Testis (tissue), 3 donors: ENCODE results near the gene REL. TPM values are rescaled to one million over a fixed set of nuclear protein-coding genes. Genes with fewer than 3 reads are reported as not detected.

Experiments used
- DNase-seq: peaks from one replicate; pipeline ENCODE4 v3.0.0-alpha.2; 2019
- H3K27ac ChIP-seq, 2 donors: fragments of 200-600 bp; sonication (generic); one replicate each; pipeline ENCODE4 v1.5.1; 2019
- H3K27me3 ChIP-seq: fragments of 200-600 bp; sonication (generic); one replicate; pipeline ENCODE4 v1.5.1; 2019
- H3K36me3 ChIP-seq: fragments of 200-600 bp; sonication (generic); one replicate; pipeline ENCODE4 v1.5.1; 2017; ENCODE audit warnings: low read depth; ENCODE audit errors: missing control alignments
- H3K4me1 ChIP-seq: fragments of 200-600 bp; sonication (generic); one replicate; pipeline ENCODE4 v1.5.1; 2019
- H3K4me3 ChIP-seq, 2 donors: fragments of 200-600 bp; sonication (generic); one replicate each; pipeline ENCODE4 v1.5.1; 2017 to 2019
- H3K9me3 ChIP-seq: fragments of 200-600 bp; sonication (generic); one replicate; pipeline ENCODE4 v1.5.1; 2017
- CTCF ChIP-seq, 3 experiments: fragments of 450-650 bp in 2 of 3; fragments of 200-600 bp in 1 of 3; sonication (generic) in 1 of 3; IDR thresholded peaks; one replicate each; pipeline ENCODE4 v1.5.1; 2016 to 2019; ENCODE audit warnings: antibody characterized with exemption in 3 of 3, mild to moderate bottlenecking in 2 of 3, moderate library complexity in 1 of 3
- POLR2A ChIP-seq: fragments of 450-650 bp; IDR thresholded peaks from one replicate; pipeline ENCODE4 v1.6.1; 2017; ENCODE audit warnings: antibody characterized with exemption, mild to moderate bottlenecking, moderate library complexity
- WGBS, 2 donors: methylation state at CpG; one replicate each; pipeline ENCODE4 v1.1.5; 2018; 5-methylcytosine and 5-hydroxymethylcytosine counted together
- intact Hi-C: fragments of 100-400 bp; cut with DNase I; formaldehyde crosslinking; loops from one replicate; pipeline ENCODE4 v1.15.1; 2023; ENCODE audit warnings: low total_unique reads
- polyA plus RNA-seq: library from polyadenylated mRNA; stranded (reverse); fragments of 350-450 nt; fragmentation: Illumina TruSeq; extraction: RNeasy Lipid Tissue Mini Kit (QIAGEN cat#74804); gene quantifications from one replicate; pipeline ENCODE4 v1.2.3, GENCODE V29; 2014; ENCODE audit warnings: low read depth, low replicate concordance; ENCODE audit not compliant: insufficient read depth
- small RNA-seq, 2 donors: library from RNA; depleted of rRNA; stranded (forward); fragments of <200 nt; gene quantifications; one replicate each; pipeline ENCODE3, GENCODE V24; 2016
- total RNA-seq, 2 donors: library from RNA; depleted of rRNA; stranded (reverse); fragments of >200 nt; gene quantifications; one replicate each; pipeline ENCODE4 v1.2.3, GENCODE V29; 2016

The REL gene
- total and polyA plus RNA-seq, 3 donors from 2014 or later, result 4.3 to 33.7 (median 30.5) TPM

DNA sequence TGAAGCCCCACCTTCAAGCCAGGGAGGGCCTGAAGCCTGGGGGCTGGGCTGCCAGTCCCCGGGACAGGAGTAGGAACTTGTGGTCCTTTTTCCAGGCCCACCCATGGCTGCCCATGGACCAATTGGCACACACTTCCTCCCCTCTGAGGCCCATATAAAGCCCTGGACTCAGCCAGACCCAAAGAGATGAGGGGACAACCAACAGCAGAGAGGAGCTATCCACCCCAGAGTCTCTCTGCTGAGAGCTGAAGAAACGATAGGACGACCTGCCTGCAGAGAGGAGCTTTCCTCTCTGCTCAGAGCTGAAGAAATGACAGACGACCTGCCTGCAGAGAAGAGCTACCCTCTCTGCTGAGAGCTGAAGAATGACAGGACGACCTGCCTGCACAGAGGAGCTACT is 92.3 kb downstream of the REL start:
- H3K36me3 ChIP-seq, result no peaks in the 10 kb centered on the region
- intact Hi-C loops, result no loop called here
- 49 to 60% methylated on average over 5 of the region's 5 CpGs for WGBS, 2 donors
- H3K9me3 ChIP-seq, result no peaks in the 10 kb centered on the region
- H3K27ac ChIP-seq, result no peak overlapping the region
- H3K4me3 ChIP-seq, result no peak overlapping the region
- no peaks in the 10 kb centered on the region for H3K4me1 ChIP-seq
- DNase-seq, result no peak
- H3K27me3 ChIP-seq, result no peaks in the 10 kb centered on the region
- TF ChIP-seq POLR2A, result no peak
- no peak for TF ChIP-seq CTCF (IDR thresholded peaks at IDR 0.05)

DNA sequence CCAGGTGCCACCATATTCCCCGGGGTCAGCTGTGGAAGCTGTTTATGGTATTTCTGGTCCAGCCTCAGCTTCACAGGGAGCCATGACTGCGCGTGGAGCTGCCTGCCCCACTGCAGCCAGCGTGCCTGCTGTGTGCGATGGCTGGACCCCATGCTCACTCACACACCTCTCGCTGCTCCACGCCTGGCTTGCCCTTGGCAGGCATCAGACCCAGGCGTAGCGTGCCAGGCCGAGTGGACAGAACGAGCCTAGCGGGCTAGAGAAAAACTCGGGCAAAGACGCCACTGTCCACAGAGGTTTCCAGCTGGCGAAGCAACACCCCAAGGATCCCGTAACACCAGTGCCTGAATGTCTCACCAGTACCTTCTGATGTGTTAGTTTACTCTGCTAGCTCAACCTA is 93.3 kb downstream of the REL start:
- no peaks in the 10 kb centered on the region for H3K27me3 ChIP-seq
- no peaks in the 10 kb centered on the region for H3K9me3 ChIP-seq
- no peaks in the 10 kb centered on the region for H3K36me3 ChIP-seq
- no peak overlapping the region for H3K4me3 ChIP-seq
- 79 to 81% methylated on average over 11 to 16 of the region's 16 CpGs for WGBS, 2 donors
- DNase-seq, result no peak
- H3K27ac ChIP-seq, result no peak overlapping the region
- intact Hi-C loops, result no loop called here
- no peak for TF ChIP-seq CTCF (IDR thresholded peaks at IDR 0.05)
- H3K4me1 ChIP-seq, result no peaks in the 10 kb centered on the region

Small RNA genes lying within 50 kb of the gene (small RNA-seq; reads per million reads assigned to genes)
- gene RN7SL632P (0 reads per million in 2 donors), gene RNU4-51P (0 reads per million in 2 donors)

Other genes starting within 250 kb of the REL start
- gene PAPOLG, start 125.3 kb upstream of the REL start, total RNA-seq, result 10 to 100 TPM; 17.2 to 17.6 TPM
- gene PAPOLG, start 125.3 kb upstream of the REL start, polyA plus RNA-seq, result 19.0 TPM
- 10 to 100 TPM; 39.0 to 44.3 TPM for gene PEX13, start 136.1 kb downstream of the REL start, total RNA-seq
- 34.6 TPM for gene PEX13, start 136.1 kb downstream of the REL start, polyA plus RNA-seq
- gene PUS10, start 136.7 kb downstream of the REL start, total RNA-seq, result 10 to 100 TPM in 1 of 2 donors, 1 to 10 TPM in 1; 10.0 to 10.7 TPM
- 7.3 TPM for gene PUS10, start 136.7 kb downstream of the REL start, polyA plus RNA-seq
- 10 to 100 TPM; 11.1 to 12.4 TPM for gene SANBR, start 184.3 kb downstream of the REL start, total RNA-seq
- gene SANBR, start 184.3 kb downstream of the REL start, polyA plus RNA-seq, result 9.4 TPM